Epithelial cell of proximal tubule (primary cell): ENCODE results near the gene DNLZ. TPM values are rescaled to one million over a fixed set of nuclear protein-coding genes. Genes with fewer than 3 reads are reported as not detected.

Source experiments
- DNase-seq: peaks from one replicate; pipeline ENCODE4 v3.0.0-alpha.2; 2011; ENCODE audit warnings: low read depth
- H3K4me3 ChIP-seq: 2 replicates; pipeline ENCODE4 v1.5.1; 2011; ENCODE audit warnings: low read depth, mild to moderate bottlenecking, low read length
- CTCF ChIP-seq: conservative IDR thresholded peaks from 2 replicates; pipeline ENCODE4 v1.5.1; 2012; ENCODE audit warnings: low read depth, mild to moderate bottlenecking, low read length
- total RNA-seq: library from RNA; depleted of rRNA; stranded (reverse); fragments of >200 nt; gene quantifications from 2 replicates; pipeline ENCODE4 v1.2.3, GENCODE V29; 2015

DNLZ gene
- total RNA-seq, 1 donor from 2014 or later: 67.2 TPM

- H3K4me3 ChIP-seq: peak overlapping the region; percentile 53
- no peak for DNase-seq
- no peak for TF ChIP-seq CTCF
Measured at GRCh38 chr9:136342181-136343120, 21.1 kb downstream of the DNLZ start.

- TF ChIP-seq CTCF: no peak
- no peak overlapping the region for H3K4me3 ChIP-seq
- DNase-seq: no peak
Measured at GRCh38 chr9:136341769-136342168, 21.8 kb downstream of the DNLZ start.

- no peak for TF ChIP-seq CTCF
- no peak for DNase-seq
- no peak overlapping the region for H3K4me3 ChIP-seq
Measured at GRCh38 chr9:136341042-136341655, 22.4 kb downstream of the DNLZ start.

GRCh38 chr9:136340356-136341041, 23.0 kb downstream of the DNLZ start:
- H3K4me3 ChIP-seq: no peak overlapping the region
- no peak for TF ChIP-seq CTCF

GRCh38 chr9:136339958-136340310, 23.6 kb downstream of the DNLZ start:
- no peak overlapping the region for H3K4me3 ChIP-seq
- DNase-seq: no peak
- TF ChIP-seq CTCF: no peak

More at GRCh38 chr9:136340356-136341041, 23.0 kb downstream of the DNLZ start:
- no peak for DNase-seq

GRCh38 chr9:136339173-136339957, 24.2 kb downstream of the DNLZ start:
- DNase-seq: no peak
- peak; percentile 96 for TF ChIP-seq CTCF
- H3K4me3 ChIP-seq: no peak overlapping the region
